Glutamatergic neuron (in vitro differentiated cells): ENCODE results near the gene FECH. TPM values are rescaled to one million over a fixed set of nuclear protein-coding genes. Genes with fewer than 3 reads are reported as not detected.

ENCODE experiments used
- DNase-seq: peaks from one replicate; pipeline ENCODE4 v3.0.0; 2022
- H3K27ac Mint-ChIP-seq: one replicate; pipeline ENCODE4 v1.8.0; 2020; ENCODE audit warnings: mild to moderate bottlenecking, mixed read lengths, inconsistent platforms; ENCODE audit not compliant: unreplicated experiment
- H3K27me3 Mint-ChIP-seq: one replicate; pipeline ENCODE4 v1.8.0; 2020; ENCODE audit warnings: mild to moderate bottlenecking, moderate library complexity, mixed read lengths, inconsistent platforms; ENCODE audit not compliant: unreplicated experiment
- H3K36me3 Mint-ChIP-seq: one replicate; pipeline ENCODE4 v1.8.0; 2020; ENCODE audit warnings: mild to moderate bottlenecking, mixed read lengths, inconsistent platforms; ENCODE audit not compliant: unreplicated experiment
- H3K4me1 Mint-ChIP-seq: one replicate; pipeline ENCODE4 v1.8.0; 2020; ENCODE audit warnings: mild to moderate bottlenecking, low read depth, mixed read lengths, inconsistent platforms; ENCODE audit not compliant: unreplicated experiment
- H3K4me3 Mint-ChIP-seq: one replicate; pipeline ENCODE4 v1.8.0; 2020; ENCODE audit warnings: mild to moderate bottlenecking, mixed read lengths, inconsistent platforms; ENCODE audit not compliant: unreplicated experiment
- H3K9me3 Mint-ChIP-seq: one replicate; pipeline ENCODE4 v1.8.0; 2020; ENCODE audit warnings: mild to moderate bottlenecking, moderate library complexity, mixed read lengths, inconsistent platforms; ENCODE audit not compliant: unreplicated experiment
- CTCF ChIP-seq: fragments of 200-600 bp; sonication (generic); IDR thresholded peaks from one replicate; pipeline ENCODE4 v1.5.0; 2021; ENCODE audit not compliant: partially characterized antibody, unreplicated experiment
- total RNA-seq: library from RNA; stranded (reverse); fragmentation: NEBNext Ultra II Directional; extraction: Animal tissue kit (Norgen Biotek cat#: 25700); gene quantifications from one replicate; pipeline ENCODE4 v1.2.1, GENCODE V29; 2021; ENCODE audit not compliant: unreplicated experiment

FECH gene
- total RNA-seq, 1 donor from 2014 or later: 16.5 TPM

GRCh38 chr18:57630002-57630753 lies 43.7 kb upstream of the FECH start:
- TF ChIP-seq CTCF: no peak
- H3K9me3 Mint-ChIP-seq: peaks cover 6% of the 10 kb centered on the region
- peak overlapping the region; percentile 89 for H3K27ac Mint-ChIP-seq
- DNase-seq: peak; percentile 96
- peaks cover 3% of the 10 kb centered on the region for H3K27me3 Mint-ChIP-seq
- H3K4me1 Mint-ChIP-seq: peaks cover 4% of the 10 kb centered on the region
- H3K36me3 Mint-ChIP-seq: peaks cover 5% of the 10 kb centered on the region
- H3K4me3 Mint-ChIP-seq: peak overlapping the region; percentile 92

GRCh38 chr18:57629422-57629821 lies 42.9 kb upstream of the FECH start:
- Mint-ChIP-seq H3K27ac (no peak overlapping the region), H3K36me3 (peaks cover 3% of the 10 kb centered on the region)
- no peak for TF ChIP-seq CTCF

DNA sequence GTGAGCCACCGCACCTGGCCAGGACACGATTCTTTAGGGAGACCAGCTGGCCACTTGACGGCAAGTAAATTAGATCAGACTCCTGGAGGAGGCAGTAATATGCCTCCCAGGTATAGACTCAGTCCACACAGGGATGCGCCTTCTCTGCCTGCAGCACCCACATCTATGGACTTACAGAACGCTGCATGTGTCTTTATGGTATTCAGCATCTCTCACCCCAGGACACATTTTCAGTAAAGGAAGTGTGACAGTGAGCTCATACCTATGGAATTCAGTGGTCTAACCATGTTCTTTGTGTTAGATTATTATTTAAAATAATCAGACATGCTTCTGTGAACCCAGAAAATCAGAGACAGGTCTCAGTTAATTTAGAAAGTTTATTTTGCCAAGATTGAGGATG lies 41.0 kb upstream of the FECH start:
- no peak for TF ChIP-seq CTCF
- Mint-ChIP-seq H3K27ac (no peak overlapping the region), H3K27me3 (peaks cover 3% of the 10 kb centered on the region), H3K4me3 (no peak overlapping the region), H3K36me3 (no peaks in the 10 kb centered on the region), H3K9me3 (peaks cover 3% of the 10 kb centered on the region), H3K4me1 (peaks cover 4% of the 10 kb centered on the region)
- DNase-seq: no peak

More at GRCh38 chr18:57629422-57629821, 42.9 kb upstream of the FECH start:
- Mint-ChIP-seq H3K4me3 (peak overlapping the region; percentile 92), H3K27me3 (peaks cover 3% of the 10 kb centered on the region), H3K4me1 (peaks cover 4% of the 10 kb centered on the region), H3K9me3 (peaks cover 4% of the 10 kb centered on the region)
- no peak for DNase-seq

DNA sequence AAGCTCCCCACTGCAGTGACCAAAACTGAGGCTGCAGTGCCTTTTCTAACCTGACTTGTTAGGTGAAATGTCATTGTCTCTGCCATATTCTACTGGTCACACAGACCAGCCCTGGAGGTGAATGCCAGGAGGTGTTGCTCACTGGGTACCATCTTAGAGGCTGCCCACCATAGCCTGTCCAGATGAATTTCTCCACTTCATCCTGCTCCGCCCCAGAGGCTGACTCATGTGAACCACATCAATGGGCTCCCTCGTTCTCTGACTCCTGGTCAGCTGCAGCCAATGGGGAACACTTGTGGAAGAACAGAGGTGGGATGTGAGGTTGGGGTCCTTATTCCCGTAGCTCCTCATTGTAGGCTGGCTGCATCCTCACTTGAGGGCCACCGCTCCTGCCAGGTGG lies 38.5 kb upstream of the FECH start:
- peaks cover 1% of the 10 kb centered on the region for H3K4me1 Mint-ChIP-seq
- H3K4me3 Mint-ChIP-seq: no peak overlapping the region
- DNase-seq: no peak
- peaks cover 3% of the 10 kb centered on the region for H3K9me3 Mint-ChIP-seq
- H3K27me3 Mint-ChIP-seq: peaks cover 6% of the 10 kb centered on the region
- no peak for TF ChIP-seq CTCF
- no peaks in the 10 kb centered on the region for H3K36me3 Mint-ChIP-seq
- no peak overlapping the region for H3K27ac Mint-ChIP-seq

DNA sequence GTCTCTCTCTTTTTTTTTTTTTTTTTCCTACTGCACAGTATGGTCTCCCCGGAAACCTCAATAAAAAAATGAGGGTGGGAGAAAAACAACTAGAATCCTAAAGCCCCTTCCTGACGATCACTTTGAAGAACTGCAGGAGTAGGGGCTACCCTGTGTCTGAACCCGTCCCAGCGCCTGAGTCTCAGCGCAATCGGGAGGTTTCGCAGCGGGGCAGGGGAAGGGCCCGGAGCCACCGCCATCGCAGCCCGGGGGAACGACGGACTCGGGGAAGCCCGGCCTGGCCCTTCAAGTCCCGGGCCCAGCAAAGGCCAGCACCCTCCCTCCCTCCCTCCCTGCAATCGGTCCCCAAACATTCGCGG lies 34.7 kb upstream of the FECH start:
- peaks cover 3% of the 10 kb centered on the region for H3K9me3 Mint-ChIP-seq
- no peak for TF ChIP-seq CTCF
- peaks cover 1% of the 10 kb centered on the region for H3K4me1 Mint-ChIP-seq
- no peaks in the 10 kb centered on the region for H3K36me3 Mint-ChIP-seq
- DNase-seq: no peak
- H3K27me3 Mint-ChIP-seq: peaks cover 6% of the 10 kb centered on the region
- peak overlapping the region; percentile 96 for H3K27ac Mint-ChIP-seq
- peak overlapping the region; percentile 94 for H3K4me3 Mint-ChIP-seq
